ENCODE measurements around the gene ZC3H7A. TPM values are rescaled to one million over a fixed set of nuclear protein-coding genes. Genes with fewer than 3 reads are reported as not detected.
"Not testable (repeated sequence)": the region's sequence is repeated elsewhere in the genome, so short reads cannot be mapped to it uniquely, and the experiment has no call there.

The ZC3H7A gene
- total RNA-seq, 1 donor from 2014 or later: 33.9 TPM

GRCh38 chr16:11793840-11794239 is 3.2 kb downstream of the ZC3H7A start:
- H3K4me3 ChIP-seq (ENCODE audit: low read length in 3 of 3): no peak overlapping the region
- H3K9ac ChIP-seq (ENCODE audit: low read depth in 1 of 3, low read length in 3 of 3): peak overlapping the region in 2 of 3 donors; percentile 16 to 19
- H3K9me3 ChIP-seq (ENCODE audit: control insufficient read depth in 3 of 3, low read length in 3 of 3): no peaks in the 10 kb centered on the region
- peaks cover 3 to 4% (median 3%) of the 10 kb centered on the region in 3 donors for H3K36me3 ChIP-seq (ENCODE audit: control insufficient read depth in 3 of 3, insufficient read depth in 3 of 3, low read length in 3 of 3)
- H3K4me1 ChIP-seq (ENCODE audit: control insufficient read depth in 3 of 3, insufficient read depth in 3 of 3, low read length in 3 of 3): peaks cover 47 to 75% (median 65%) of the 10 kb centered on the region in 3 donors
- no peaks in the 10 kb centered on the region for H3K27me3 ChIP-seq (ENCODE audit: control insufficient read depth in 3 of 3, insufficient read depth in 3 of 3, low read length in 3 of 3)
- H3K27ac ChIP-seq (ENCODE audit: low read depth, low read length): peak overlapping the region; percentile 72

GRCh38 chr16:11792410-11793241 is 4.4 kb downstream of the ZC3H7A start:
- peaks cover 3 to 4% (median 3%) of the 10 kb centered on the region in 3 donors for H3K36me3 ChIP-seq (ENCODE audit: control insufficient read depth in 3 of 3, insufficient read depth in 3 of 3, low read length in 3 of 3)
- H3K9ac ChIP-seq (ENCODE audit: low read depth in 1 of 3, low read length in 3 of 3): peak overlapping the region in 2 of 3 donors; percentile 5 to 41
- H3K9me3 ChIP-seq (ENCODE audit: control insufficient read depth in 3 of 3, low read length in 3 of 3): no peaks in the 10 kb centered on the region
- H3K27me3 ChIP-seq (ENCODE audit: control insufficient read depth in 3 of 3, insufficient read depth in 3 of 3, low read length in 3 of 3): no peaks in the 10 kb centered on the region
- no peak overlapping the region for H3K4me3 ChIP-seq (ENCODE audit: low read length in 3 of 3)
- H3K27ac ChIP-seq (ENCODE audit: low read depth, low read length): peak overlapping the region; percentile 72
- peaks cover 36 to 66% (median 54%) of the 10 kb centered on the region in 3 donors for H3K4me1 ChIP-seq (ENCODE audit: control insufficient read depth in 3 of 3, insufficient read depth in 3 of 3, low read length in 3 of 3)

- peaks cover 35 to 65% (median 53%) of the 10 kb centered on the region in 3 donors for H3K4me1 ChIP-seq (ENCODE audit: control insufficient read depth in 3 of 3, insufficient read depth in 3 of 3, low read length in 3 of 3)
- H3K27ac ChIP-seq (ENCODE audit: low read depth, low read length): peak overlapping the region; percentile 72
Measured at GRCh38 chr16:11791144-11791828, 5.8 kb downstream of the ZC3H7A start.

GRCh38 chr16:11788914-11789313 is 8.1 kb downstream of the ZC3H7A start:
- no peak overlapping the region for H3K27ac ChIP-seq (ENCODE audit: low read depth, low read length)
- H3K9ac ChIP-seq (ENCODE audit: low read depth in 1 of 3, low read length in 3 of 3): no peak overlapping the region
- peaks cover 0 to 3% (median 0%) of the 10 kb centered on the region in 3 donors for H3K36me3 ChIP-seq (ENCODE audit: control insufficient read depth in 3 of 3, insufficient read depth in 3 of 3, low read length in 3 of 3)
- H3K27me3 ChIP-seq (ENCODE audit: control insufficient read depth in 3 of 3, insufficient read depth in 3 of 3, low read length in 3 of 3): no peaks in the 10 kb centered on the region
- H3K4me3 ChIP-seq (ENCODE audit: low read length in 3 of 3): no peak overlapping the region
- H3K9me3 ChIP-seq (ENCODE audit: control insufficient read depth in 3 of 3, low read length in 3 of 3): no peaks in the 10 kb centered on the region
- H3K4me1 ChIP-seq (ENCODE audit: control insufficient read depth in 3 of 3, insufficient read depth in 3 of 3, low read length in 3 of 3): peaks cover 29 to 44% (median 39%) of the 10 kb centered on the region in 3 donors

More at GRCh38 chr16:11791144-11791828, 5.8 kb downstream of the ZC3H7A start:
- Histone ChIP-seq H3K9ac (ENCODE audit: low read depth in 1 of 3, low read length in 3 of 3) (peak overlapping the region in 2 of 3 donors; percentile 10 to 12), H3K36me3 (ENCODE audit: control insufficient read depth in 3 of 3, insufficient read depth in 3 of 3, low read length in 3 of 3) (peaks cover 3 to 4% (median 3%) of the 10 kb centered on the region in 3 donors), H3K4me3 (ENCODE audit: low read length in 3 of 3) (no peak overlapping the region), H3K27me3 (ENCODE audit: control insufficient read depth in 3 of 3, insufficient read depth in 3 of 3, low read length in 3 of 3) (no peaks in the 10 kb centered on the region), H3K9me3 (ENCODE audit: control insufficient read depth in 3 of 3, low read length in 3 of 3) (no peaks in the 10 kb centered on the region)

- H3K9me3 ChIP-seq (ENCODE audit: control insufficient read depth in 3 of 3, low read length in 3 of 3); H3K27ac ChIP-seq (ENCODE audit: low read depth, low read length); H3K36me3 ChIP-seq (ENCODE audit: control insufficient read depth in 3 of 3, insufficient read depth in 3 of 3, low read length in 3 of 3); H3K9ac ChIP-seq (ENCODE audit: low read depth in 1 of 3, low read length in 3 of 3); H3K27me3 ChIP-seq (ENCODE audit: control insufficient read depth in 3 of 3, insufficient read depth in 3 of 3, low read length in 3 of 3); H3K4me3 ChIP-seq (ENCODE audit: low read length in 3 of 3): not testable (repeated sequence)
- peaks cover 27 to 33% (median 28%) of the 10 kb centered on the region in 3 donors for H3K4me1 ChIP-seq (ENCODE audit: control insufficient read depth in 3 of 3, insufficient read depth in 3 of 3, low read length in 3 of 3)
Measured at GRCh38 chr16:11784980-11785599, 12.0 kb downstream of the ZC3H7A start.

- not testable (repeated sequence) for H3K9me3 ChIP-seq (ENCODE audit: control insufficient read depth in 3 of 3, low read length in 3 of 3); H3K9ac ChIP-seq (ENCODE audit: low read depth in 1 of 3, low read length in 3 of 3); H3K4me3 ChIP-seq (ENCODE audit: low read length in 3 of 3); H3K36me3 ChIP-seq (ENCODE audit: control insufficient read depth in 3 of 3, insufficient read depth in 3 of 3, low read length in 3 of 3); H3K27me3 ChIP-seq (ENCODE audit: control insufficient read depth in 3 of 3, insufficient read depth in 3 of 3, low read length in 3 of 3); H3K27ac ChIP-seq (ENCODE audit: low read depth, low read length)
- H3K4me1 ChIP-seq (ENCODE audit: control insufficient read depth in 3 of 3, insufficient read depth in 3 of 3, low read length in 3 of 3): peaks cover 25 to 31% (median 27%) of the 10 kb centered on the region in 3 donors
Measured at GRCh38 chr16:11784381-11784780, 12.7 kb downstream of the ZC3H7A start.

GRCh38 chr16:11784038-11784369 is 13.1 kb downstream of the ZC3H7A start:
- Histone ChIP-seq H3K4me3 (ENCODE audit: low read length in 3 of 3) (no peak overlapping the region), H3K9ac (ENCODE audit: low read depth in 1 of 3, low read length in 3 of 3) (no peak overlapping the region), H3K27ac (ENCODE audit: low read depth, low read length) (peak overlapping the region; percentile 80), H3K4me1 (ENCODE audit: control insufficient read depth in 3 of 3, insufficient read depth in 3 of 3, low read length in 3 of 3) (peaks cover 25 to 28% (median 27%) of the 10 kb centered on the region in 3 donors), H3K27me3 (ENCODE audit: control insufficient read depth in 3 of 3, insufficient read depth in 3 of 3, low read length in 3 of 3) (no peaks in the 10 kb centered on the region), H3K9me3 (ENCODE audit: control insufficient read depth in 3 of 3, low read length in 3 of 3) (no peaks in the 10 kb centered on the region), H3K36me3 (ENCODE audit: control insufficient read depth in 3 of 3, insufficient read depth in 3 of 3, low read length in 3 of 3) (peaks cover 0 to 6% (median 0%) of the 10 kb centered on the region in 3 donors)

- Histone ChIP-seq H3K9me3 (ENCODE audit: control insufficient read depth in 3 of 3, low read length in 3 of 3) (no peaks in the 10 kb centered on the region), H3K36me3 (ENCODE audit: control insufficient read depth in 3 of 3, insufficient read depth in 3 of 3, low read length in 3 of 3) (peaks cover 0 to 6% (median 0%) of the 10 kb centered on the region in 3 donors), H3K27ac (ENCODE audit: low read depth, low read length) (peak overlapping the region; percentile 80), H3K4me1 (ENCODE audit: control insufficient read depth in 3 of 3, insufficient read depth in 3 of 3, low read length in 3 of 3) (peaks cover 25 to 27% (median 25%) of the 10 kb centered on the region in 3 donors), H3K4me3 (ENCODE audit: low read length in 3 of 3) (peak overlapping the region; percentile 29 to 34 (median 31)), H3K27me3 (ENCODE audit: control insufficient read depth in 3 of 3, insufficient read depth in 3 of 3, low read length in 3 of 3) (no peaks in the 10 kb centered on the region), H3K9ac (ENCODE audit: low read depth in 1 of 3, low read length in 3 of 3) (peak overlapping the region; percentile 11 to 38 (median 35))
Measured at GRCh38 chr16:11783319-11784037, 13.6 kb downstream of the ZC3H7A start.

GRCh38 chr16:11781773-11782172 is 15.3 kb downstream of the ZC3H7A start:
- H3K9me3 ChIP-seq (ENCODE audit: control insufficient read depth in 3 of 3, low read length in 3 of 3): no peaks in the 10 kb centered on the region
- H3K36me3 ChIP-seq (ENCODE audit: control insufficient read depth in 3 of 3, insufficient read depth in 3 of 3, low read length in 3 of 3): peaks cover 7 to 16% (median 7%) of the 10 kb centered on the region in 3 donors
- no peaks in the 10 kb centered on the region for H3K27me3 ChIP-seq (ENCODE audit: control insufficient read depth in 3 of 3, insufficient read depth in 3 of 3, low read length in 3 of 3)
- H3K4me1 ChIP-seq (ENCODE audit: control insufficient read depth in 3 of 3, insufficient read depth in 3 of 3, low read length in 3 of 3): peaks cover 22 to 27% (median 23%) of the 10 kb centered on the region in 3 donors
- no peak overlapping the region for H3K9ac ChIP-seq (ENCODE audit: low read depth in 1 of 3, low read length in 3 of 3)
- H3K27ac ChIP-seq (ENCODE audit: low read depth, low read length): peak overlapping the region; percentile 80
- H3K4me3 ChIP-seq (ENCODE audit: low read length in 3 of 3): no peak overlapping the region

All from skeletal muscle tissue (tissue), 4 donors.